ENCODE results near the gene SRPRB.

The SRPRB gene

DNA sequence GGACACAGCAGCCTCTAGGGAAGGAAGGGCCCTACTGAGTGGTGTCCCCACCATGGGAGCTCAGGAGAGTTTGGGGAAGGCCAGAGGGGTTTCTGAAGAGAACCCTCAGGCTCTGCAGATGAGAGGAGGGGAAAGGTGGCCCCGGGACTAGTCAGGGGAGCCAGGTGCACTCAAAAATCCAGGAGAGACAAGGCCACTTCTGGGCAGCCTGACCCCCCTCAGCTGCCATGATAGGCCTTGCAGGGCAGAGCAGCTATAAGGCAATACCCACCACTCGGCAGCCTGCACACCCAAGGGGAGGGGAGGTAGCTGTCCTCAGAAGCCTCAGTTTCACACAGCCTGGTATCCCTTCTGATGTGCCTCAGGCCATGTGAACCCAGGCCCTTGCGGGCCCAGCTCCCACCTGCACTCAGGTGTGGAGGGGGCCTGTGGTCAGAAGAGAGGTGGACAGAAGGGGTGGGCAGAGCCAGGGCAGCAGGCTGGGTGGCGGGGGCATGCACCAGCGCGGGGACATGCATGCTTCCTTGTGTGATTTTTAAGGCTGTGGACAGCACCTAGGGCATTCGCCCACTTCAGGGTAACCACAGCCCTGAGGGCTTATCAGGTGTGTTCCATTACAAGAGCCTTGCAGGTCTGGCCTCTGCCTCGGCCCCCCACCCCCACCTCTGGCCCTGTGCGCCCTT is 34.6 kb downstream of the SRPRB start:
- ChIA-PET CTCF (no interaction called here), POLR2A (ENCODE audit: low non-redundant PET) (no interaction called here)
- no peak for DNase-seq (ENCODE audit: low spot score)
- no peak for TF ChIP-seq CTCF (conservative IDR thresholded peaks at IDR 0.05; ENCODE audit: low read depth)
- H3K27ac ChIP-seq, result no peak overlapping the region

DNA sequence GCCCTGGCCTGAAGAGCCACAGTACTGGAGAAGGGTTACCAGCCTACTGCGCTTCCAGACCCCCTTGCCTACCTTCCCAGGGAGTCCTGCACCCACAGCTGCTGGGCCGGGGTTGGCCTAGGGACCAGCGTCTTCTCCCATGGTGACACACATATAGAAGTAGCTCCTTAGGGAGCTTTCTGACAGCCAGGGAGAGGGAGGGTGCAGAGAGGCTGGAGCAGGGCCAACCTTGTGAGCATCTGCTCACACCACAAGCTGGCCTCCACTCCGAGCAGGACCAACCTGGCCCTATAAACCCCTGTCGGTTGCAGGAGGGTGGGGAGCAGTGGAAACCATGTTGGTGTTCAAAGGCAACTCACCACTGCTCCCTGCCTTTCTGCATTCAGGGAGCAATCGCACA is 35.2 kb downstream of the SRPRB start:
- no peak for DNase-seq (ENCODE audit: low spot score)
- CTCF ChIA-PET, result no interaction called here
- POLR2A ChIA-PET (ENCODE audit: low non-redundant PET), result no interaction called here
- no peak overlapping the region for H3K27ac ChIP-seq
- no peak for TF ChIP-seq CTCF (conservative IDR thresholded peaks at IDR 0.05; ENCODE audit: low read depth)

DNA sequence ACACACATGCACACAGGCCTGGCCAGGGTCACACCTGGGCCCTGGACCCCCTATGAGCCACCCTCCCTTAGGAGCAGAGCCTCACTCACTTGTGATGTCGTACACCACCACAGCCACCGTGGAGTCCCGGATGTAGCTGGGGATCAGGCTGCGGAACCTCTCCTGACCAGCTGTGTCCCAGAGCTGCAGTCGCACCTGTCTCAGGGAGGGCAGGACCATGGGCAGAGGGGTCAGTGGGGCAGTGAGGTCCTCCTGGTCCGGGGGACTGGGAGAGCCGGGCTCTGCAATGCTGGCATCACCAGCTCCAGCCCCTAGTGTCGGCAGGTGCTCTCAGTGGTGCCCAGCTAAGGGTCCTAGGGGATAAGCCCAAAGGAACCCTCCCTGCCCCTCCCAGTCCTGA is 35.6 kb downstream of the SRPRB start:
- H3K27ac ChIP-seq, result no peak overlapping the region
- no peak for DNase-seq (ENCODE audit: low spot score)
- POLR2A ChIA-PET (ENCODE audit: low non-redundant PET), result no interaction called here
- CTCF ChIA-PET, result no interaction called here
- no peak for TF ChIP-seq CTCF (conservative IDR thresholded peaks at IDR 0.05; ENCODE audit: low read depth)

DNA sequence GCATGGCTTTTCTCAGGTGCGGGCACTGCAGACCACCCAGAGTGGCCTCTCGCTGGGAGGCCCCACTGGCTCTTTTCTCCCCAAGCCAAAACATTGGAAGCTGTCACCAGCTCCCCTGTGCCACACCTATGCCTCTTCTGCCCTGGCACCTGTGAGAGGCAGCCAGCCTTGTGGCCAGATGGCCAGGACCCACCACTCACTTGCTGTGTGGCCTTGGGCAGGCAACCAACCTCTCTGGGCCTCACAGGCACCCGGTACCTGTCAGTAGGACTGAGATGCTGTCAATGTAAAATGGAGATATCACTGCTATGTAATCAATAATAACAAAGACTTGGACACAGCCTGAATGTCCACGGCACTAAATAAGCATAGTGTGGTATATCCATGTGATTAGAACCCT is 36.5 kb downstream of the SRPRB start:
- ChIA-PET CTCF (interaction anchor here (0.5 kb wide), 1 partner anchor 52 kb away, joined by 7 read pairs; no protein-coding TSS in a partner anchor), POLR2A (ENCODE audit: low non-redundant PET) (no interaction called here)
- no peak for DNase-seq (ENCODE audit: low spot score)
- H3K27ac ChIP-seq, result no peak overlapping the region
- no peak for TF ChIP-seq CTCF (conservative IDR thresholded peaks at IDR 0.05; ENCODE audit: low read depth)

GRCh38 chr3:133843634-133844033 is 38.0 kb downstream of the SRPRB start:
- POLR2A ChIA-PET (ENCODE audit: low non-redundant PET), result no interaction called here
- H3K27ac ChIP-seq, result no peak overlapping the region
- TF ChIP-seq CTCF (conservative IDR thresholded peaks at IDR 0.05; ENCODE audit: low read depth), result no peak
- DNase-seq (ENCODE audit: low spot score), result no peak
- CTCF ChIA-PET, result interaction anchor here (0.7 to 0.8 kb wide), 3 partner anchors 32 to 801 kb away, joined by 3 to 6 read pairs (median 4); no protein-coding TSS in a partner anchor

DNA sequence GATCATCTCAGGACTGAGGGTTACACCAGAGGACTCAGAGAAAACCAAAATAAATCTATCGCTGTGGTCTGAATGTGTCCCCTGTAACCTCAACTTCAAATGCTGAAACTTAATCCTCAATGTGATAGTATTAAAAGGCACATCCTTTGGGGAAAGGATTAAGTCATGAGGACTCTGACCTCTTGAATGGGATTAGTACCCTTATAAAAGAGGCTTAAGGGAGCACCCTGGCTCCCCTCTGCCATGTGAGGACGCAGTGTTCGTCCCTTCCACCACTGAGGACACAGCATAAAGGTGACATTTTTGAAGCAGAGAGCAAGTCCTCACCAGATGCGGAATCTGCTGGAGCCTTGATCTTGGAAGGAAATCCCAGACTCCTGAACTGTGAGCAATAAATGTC is 39.5 kb downstream of the SRPRB start:
- no peak overlapping the region for H3K27ac ChIP-seq
- DNase-seq (ENCODE audit: low spot score), result no peak
- POLR2A ChIA-PET (ENCODE audit: low non-redundant PET), result no interaction called here
- CTCF ChIA-PET, result no interaction called here
- TF ChIP-seq CTCF (conservative IDR thresholded peaks at IDR 0.05; ENCODE audit: low read depth), result no peak
